Superior temporal gyrus (tissue), 1 donor: Measurements from ENCODE around the gene JAZF1.
A peak's percentile ranks its signal among the peaks of the same experiment; 100 is the strongest.

Experiments used
- DNase-seq: peaks from one replicate; pipeline ENCODE4 v3.0.0-alpha.2; 2016; ENCODE audit errors: extremely low spot score

JAZF1 gene

DNA sequence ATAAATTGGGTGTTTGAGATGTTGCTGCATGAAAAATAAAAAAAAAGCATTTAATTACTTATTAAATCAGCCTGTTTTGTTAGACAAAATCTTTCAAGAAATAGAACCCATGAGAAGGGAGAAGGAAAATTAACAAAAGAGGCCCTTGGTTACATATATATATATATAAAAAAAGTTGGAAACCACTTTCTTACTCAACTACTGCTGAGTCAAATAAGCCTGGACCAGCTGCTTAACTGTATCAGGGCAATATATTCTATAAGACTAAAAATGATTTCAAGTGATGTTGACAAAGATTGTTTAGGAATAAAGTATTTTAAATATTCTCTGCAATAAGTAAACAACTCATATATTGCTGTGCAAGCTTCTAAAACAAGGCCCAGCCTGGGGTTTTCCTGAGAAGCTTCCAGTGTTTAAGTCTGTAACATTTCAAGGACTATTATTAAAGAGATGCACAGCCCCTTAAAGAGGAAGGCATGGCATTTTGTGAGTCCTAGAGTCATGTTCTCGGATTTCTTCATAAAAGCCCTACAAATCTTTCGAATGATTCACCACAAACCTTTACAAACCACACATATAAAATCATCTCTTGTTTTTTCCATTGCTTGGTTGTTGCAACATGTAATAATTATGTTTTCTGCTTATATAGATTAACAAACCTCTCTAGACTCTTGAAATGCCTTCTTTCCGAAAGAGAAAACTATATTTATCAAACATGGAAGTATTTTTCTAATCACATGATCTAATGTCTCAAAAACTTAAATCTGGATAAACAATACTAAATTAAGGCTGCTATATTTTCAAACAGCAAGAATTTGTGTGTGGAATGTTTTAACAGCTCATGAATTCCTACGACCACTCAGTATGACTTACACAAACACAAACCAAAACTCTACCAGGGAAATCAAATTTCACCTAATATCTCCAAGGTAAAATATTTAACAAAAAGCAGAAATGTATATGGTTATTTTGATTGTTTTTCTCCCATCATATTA lies 14.3 kb downstream of the JAZF1 start:
- no peak for DNase-seq

DNA sequence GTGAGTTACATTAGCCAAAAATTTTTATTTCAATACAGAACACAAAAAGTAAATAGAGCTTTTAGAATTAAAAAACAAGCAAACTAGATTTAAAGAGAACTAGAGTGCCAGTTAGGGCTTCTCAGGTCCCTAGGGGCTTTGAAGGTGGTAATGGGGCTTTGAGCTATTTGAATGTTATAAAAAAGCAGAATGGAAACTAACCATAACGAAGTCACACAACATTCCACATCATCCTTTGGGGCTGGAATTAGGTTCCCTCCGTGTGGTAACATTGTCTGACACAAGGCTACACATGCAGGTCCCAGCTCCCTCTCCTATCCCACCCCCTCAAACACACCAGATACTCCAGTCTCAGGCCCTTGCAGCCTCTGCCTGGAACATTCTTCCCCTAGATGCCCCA lies 15.3 kb downstream of the JAZF1 start:
- DNase-seq, result no peak

DNA sequence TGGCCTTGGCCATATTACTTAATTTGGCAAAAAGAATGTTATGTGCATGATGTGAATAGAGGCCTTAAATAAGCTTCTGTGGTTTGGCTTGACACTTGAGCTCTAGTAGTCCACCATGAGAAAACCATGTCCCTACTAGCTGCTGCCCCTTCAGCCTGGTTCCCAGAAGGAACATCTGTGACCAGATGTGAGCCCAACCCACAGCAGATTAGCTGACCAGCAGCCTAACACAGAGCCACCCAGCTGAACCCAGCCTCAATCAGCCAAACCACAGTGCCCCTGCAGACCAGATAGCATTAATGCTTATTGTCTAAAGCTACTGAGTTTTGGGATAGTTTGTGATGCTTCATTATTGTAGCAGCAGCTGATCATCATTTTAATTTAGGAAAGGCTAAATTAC lies 16.6 kb downstream of the JAZF1 start:
- DNase-seq, result no peak

DNA sequence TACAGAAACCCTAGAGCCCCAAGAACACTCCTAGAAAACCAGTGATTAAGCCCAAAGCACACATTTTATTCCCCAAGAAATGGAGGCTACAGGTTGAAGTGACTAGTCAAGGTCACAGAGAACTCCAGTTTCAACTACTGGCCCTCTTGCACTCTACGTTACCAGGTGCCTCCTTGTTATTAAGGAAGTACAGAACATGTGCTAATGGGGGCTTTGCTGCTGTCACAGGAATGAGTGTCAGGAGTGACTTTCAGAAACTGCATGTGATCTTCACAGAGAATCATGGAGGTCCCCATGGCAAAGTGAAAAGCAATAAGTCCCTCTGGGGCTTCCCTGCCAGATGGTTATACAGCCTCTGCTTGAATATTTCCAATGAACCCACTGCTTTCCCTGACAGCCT lies 19.3 kb downstream of the JAZF1 start:
- no peak for DNase-seq

DNA sequence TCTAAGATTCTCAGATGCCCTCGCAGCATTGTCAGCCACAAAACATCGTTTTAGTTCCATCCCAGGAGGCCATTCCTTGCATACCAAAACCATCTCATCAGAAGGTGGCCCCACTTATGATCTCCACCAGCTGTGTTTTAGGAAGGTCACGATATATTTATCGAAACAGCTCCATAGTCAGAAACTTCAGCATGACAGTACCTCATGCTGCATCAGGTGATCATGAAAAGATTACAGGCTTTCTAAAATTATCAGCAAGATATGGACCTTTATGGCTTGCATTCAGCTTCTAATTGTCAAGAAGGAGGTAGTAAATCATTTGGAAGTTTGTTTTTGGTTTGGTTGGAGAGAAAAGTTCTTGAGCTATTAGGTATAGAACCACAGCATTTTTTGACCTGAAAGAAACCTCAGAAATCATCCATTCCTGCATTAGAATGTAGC lies 20.0 kb downstream of the JAZF1 start:
- DNase-seq, result no peak

DNA sequence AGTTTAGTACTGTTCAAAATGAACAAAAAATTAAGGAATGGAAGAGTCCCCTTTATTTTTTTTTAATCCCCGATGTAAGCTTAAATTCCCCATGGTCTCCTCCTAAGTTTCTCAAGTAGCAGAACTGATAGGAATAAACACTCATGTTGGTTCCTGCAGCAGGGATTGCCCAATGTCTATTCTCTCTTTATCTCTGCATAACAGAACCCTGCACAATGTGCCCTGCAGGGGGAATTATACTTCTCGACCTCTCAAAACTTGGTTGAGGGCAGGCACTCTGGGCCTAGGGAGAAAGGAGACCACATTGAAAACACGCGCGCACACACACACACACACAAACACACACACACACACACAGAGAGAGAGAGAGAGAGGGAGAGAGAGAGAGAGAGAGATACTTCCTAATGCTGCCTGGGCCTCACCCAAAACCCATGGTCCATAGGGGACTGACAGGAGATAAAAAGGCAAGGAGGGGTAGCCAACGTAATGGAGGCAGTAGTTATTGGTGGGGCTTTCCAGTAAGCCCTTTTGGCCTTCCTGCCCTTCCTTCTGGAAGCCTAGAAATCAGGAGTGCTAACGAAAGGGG lies 22.7 kb downstream of the JAZF1 start:
- no peak for DNase-seq

DNA sequence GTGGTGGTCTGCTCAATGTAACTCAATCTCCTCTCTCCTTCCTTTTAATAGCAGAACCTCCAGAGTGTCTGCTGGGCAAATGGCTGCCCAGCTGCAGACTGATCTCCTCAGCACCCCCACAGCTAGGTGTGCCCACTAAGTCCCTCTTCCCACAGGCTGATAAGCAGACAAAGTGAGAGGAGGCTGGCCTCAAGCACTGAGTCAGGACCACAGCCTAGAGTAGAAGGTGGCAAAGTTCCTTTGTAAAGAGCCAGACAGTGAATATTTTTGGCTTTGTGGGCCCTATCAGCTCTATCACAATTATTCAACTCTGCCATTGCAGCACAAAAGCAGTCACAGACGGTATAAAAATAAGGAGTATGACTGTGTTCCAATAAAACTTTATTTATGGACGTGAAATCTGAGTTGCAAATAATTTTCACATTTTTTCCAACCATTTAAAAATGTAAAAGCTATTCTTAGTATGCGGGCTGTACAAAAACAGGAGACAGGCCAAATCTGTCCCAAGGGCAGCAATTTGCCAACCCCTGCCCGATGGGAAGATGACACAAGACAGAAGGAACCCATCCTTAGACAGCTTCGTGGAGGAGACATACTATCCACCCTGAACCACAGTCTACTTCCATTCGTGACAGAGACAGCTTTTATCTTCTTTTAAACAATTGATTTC lies 23.4 kb downstream of the JAZF1 start:
- DNase-seq, result no peak

DNA sequence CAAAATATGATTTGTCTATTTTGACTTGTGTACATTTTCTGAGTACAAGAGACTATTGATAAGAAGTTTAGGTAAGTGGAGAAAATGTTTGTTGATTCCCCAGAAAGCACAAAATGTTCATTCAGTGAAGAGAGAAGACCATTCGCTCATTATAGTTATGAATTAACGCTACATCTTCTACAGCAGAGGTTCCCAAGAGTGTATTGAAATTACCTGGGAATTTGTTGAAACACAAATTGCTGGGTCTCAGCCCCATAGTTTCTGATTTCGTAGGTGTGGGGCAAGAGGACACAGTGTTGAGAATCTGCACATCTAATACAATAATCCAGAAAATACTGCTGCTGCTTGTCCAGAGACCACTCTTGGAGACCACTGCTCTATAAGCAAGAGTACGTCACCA lies 24.2 kb downstream of the JAZF1 start:
- no peak for DNase-seq

DNA sequence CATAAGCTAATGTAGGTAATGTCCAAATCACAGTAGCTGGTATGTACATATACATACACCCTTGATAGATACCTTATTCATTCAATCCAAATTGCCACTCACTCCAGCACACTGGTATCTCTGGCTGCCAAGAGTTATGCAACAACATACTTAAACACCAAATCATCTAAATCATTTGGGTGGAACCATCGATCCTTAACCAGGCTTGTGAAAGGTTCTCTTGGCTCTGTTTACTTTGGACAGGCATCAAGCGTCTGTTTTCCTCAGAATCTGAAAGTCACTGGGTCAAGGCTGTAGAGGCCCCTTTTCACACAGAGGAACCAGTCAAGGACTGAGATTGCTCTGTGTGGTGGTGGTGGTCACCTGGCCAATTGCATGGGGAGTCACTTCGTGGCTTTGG lies 24.6 kb downstream of the JAZF1 start:
- no peak for DNase-seq

DNA sequence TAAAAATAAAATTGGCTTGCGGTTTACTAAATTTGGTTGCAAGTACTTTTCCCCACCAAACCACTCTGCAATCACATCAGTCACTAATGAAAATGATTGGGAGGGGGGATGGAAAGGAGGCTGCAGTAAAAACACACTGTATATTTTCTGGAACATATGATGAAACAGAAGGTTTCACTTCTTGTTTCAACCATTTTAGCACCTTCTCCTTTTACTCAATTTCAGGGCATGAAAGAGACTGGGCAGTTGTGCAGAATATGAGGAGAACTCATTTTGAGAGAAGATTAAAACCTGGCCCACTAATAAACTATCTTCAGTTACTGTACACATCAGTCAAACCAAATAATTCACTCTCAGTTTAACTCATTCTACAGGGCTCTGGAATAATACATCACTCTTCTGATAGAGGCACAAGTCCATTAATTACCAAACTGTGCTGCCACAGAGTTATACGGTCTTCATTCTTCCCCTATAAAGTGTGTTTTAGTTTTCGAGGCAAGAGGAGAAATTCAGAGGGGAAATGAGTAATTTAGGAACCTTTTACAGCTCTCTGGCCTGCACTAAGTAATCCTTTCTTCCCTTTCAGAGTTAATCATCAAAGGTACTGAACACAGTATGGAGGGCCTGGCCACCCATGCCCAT lies 25.5 kb downstream of the JAZF1 start:
- DNase-seq, result no peak

DNA sequence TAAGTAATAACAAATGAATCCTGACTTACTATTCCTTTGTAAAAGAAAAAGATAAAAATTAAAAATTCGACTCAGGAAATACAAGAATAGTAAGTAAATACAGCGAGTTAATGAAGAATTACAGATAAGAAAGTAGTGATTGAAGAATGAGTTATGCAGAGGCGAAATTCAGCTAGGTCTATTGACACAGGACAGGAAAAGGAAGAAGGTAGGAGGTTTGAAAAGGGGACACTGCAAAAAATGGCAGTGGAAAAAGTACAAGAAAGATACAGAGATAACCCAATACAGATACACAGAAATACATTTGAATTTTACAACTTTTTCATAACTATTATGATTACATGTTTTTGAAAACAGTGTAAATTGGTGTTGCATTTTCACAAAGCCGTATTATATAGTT lies 28.0 kb downstream of the JAZF1 start:
- no peak for DNase-seq

DNA sequence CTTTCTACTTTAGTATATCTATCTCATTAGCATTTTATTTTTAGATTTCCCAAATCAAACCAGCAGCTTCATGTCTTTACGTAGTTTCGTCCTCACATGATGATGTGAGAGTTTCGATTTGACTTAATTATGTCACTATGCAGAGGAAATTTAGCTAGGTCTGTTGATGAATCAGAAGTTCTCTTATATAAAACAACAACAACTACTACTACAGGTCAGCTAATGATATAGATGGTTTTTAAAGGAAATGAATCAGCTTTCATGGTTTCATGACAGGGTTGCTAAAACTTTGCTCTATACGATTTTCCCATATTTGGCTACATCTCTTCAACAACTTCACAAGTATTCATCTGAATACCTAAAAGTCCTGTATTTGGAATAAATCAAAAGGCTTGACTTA lies 28.6 kb downstream of the JAZF1 start:
- DNase-seq, result no peak

DNA sequence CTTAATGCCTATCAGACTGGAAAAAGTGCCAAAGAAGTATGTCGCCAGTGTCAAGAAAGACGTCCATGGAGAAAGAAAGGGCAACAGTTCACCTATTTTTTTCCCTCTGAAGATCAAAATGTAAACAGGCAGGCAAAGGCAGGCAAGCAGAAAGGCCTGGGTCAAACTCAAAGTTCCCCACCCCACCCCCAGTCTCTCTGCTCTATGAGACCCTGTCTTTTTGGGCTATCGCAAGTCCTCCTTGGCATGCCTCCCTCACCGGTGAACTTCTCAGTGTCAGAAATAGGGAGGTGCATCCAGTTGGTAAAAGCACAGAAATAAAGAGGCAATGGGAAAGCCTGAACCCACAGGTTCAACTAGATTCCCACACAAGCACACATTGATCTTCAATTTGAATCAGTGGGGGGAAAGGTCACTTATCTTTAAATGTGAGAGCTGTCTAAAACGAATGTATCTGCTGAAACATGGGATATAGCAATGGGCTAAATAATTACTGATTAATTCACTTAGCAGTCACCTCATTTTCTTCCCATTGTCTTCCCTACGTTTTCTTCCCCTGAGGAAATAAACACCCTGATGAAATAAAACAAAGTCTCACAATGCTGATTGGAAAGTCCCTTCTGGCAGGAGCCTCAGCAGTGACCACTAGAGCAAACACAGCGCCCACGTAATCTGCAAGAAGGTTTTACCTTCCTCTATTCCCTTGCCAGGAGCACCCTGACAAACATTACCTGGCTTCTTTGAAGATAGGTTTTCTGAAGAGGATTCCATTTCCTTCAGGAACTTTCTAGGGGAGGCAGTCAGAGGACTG lies 31.1 kb downstream of the JAZF1 start:
- DNase-seq, result no peak

DNA sequence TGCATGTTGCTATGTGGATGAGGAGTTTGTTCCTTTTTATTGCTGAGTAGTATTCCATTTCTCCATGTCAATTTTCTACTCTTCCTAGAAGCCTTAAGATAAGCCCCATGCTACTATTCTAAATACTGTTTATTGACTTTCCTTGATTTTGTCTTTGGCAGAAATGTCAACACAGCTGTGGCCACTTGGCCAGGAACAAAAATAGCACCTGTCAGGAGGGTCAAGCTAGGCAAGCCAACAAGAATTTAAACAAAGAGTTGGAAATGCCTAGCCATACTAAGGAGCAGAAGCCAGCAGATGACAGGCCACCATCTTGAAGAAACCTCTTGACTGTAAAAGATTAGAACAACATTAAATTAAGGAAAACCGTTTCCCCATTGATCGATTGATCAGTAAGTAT lies 34.7 kb downstream of the JAZF1 start:
- DNase-seq, result no peak

DNA sequence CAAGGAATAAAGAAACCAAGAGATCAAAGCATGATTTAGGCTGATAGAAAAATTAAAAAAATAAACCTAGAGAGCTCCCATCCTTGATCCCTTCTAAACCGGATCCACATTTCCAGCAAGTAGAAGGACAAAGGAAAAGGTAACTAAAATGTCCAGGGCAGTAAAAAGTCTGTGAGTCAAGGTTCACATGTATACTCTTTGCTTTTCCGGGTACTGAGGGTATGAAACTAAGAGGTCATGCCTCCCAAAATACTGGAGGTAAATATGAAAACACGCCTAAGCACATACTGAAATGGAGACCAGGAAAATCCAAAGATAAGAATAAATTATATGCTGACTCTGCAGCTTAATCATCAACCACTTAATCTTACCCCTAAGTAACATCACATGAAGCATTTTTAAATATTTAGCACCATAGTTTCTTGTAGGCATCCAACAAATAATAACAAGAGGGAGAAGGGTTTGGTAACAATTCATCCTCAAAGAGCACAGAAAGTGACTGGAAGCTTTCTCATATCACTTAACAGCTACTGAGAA lies 35.4 kb downstream of the JAZF1 start:
- no peak for DNase-seq

DNA sequence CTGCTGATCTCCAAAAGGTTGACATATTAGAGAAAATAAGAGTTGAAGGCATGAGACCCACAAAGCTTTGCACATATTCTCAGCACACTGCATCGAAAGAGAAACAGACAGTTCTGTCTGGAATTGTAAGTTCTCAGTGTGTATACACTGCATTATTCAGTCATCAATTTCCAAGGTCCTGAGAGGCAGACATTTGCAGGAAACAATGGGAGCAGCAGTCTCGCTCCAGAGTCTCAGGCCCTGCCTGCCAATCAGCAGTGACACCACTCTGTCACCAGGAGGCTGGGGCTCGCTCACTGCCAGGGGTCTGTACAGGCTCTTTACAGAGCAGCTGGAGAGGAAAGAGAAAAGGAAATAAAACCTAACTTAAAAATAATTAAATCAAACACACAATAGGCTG lies 36.3 kb downstream of the JAZF1 start:
- DNase-seq, result peak; percentile 74

DNA sequence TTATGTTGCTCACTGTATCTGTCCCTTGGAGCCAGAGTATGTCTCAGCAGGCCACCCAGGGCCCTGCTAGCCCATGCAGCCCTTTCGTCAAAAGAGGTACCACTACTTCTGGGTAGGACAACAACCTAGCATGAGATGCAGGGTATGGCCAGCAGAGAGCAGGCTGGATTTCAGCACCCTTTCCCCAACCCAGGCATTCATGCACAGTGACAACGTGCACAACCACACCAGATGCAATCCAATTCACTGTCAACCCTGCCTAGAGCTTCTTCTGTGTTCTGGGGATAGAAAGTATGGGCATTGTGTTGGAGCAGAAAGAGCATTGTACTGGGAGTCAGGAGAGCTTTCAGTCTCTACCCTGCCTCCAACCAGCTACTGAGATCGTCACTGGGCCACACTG lies 37.9 kb downstream of the JAZF1 start:
- peak; percentile 84 for DNase-seq

DNA sequence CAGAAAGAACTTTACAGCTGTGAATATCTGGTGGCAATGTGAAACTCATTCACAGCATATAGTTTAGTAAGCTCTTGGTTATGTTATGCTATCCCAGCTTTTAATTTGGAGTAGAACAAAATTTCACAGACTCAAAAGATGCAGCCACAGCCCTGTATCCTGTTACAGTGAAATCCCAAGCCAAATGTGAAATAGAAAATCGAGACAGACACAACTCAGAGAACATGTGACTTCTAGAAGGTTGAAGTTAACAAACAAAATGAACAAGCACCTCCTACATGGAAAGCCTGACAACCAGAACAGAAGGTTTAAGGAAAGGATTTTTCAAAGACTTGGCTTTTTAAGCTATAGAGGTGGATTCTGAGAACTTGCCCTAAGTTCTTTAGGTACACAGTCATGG lies 39.6 kb downstream of the JAZF1 start:
- DNase-seq, result no peak

DNA sequence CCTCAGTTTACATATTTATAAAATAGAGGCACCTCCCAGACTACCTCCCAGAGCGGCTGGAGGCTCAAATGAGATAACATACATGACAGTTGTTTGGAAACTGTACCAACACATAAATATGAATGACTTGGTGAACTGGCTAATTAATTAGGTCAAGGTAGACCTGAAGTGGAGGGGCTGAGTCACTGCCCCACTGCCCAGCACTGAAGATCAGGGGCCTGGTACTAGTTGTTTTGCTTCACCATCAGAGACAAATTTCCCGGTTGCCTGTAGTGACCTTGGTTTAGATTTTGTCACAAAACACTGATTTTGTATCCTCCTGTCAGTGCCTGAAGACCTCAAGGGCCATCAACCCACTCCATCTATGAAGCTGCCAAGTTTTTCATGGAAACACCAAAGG lies 41.8 kb downstream of the JAZF1 start:
- DNase-seq, result no peak

DNA sequence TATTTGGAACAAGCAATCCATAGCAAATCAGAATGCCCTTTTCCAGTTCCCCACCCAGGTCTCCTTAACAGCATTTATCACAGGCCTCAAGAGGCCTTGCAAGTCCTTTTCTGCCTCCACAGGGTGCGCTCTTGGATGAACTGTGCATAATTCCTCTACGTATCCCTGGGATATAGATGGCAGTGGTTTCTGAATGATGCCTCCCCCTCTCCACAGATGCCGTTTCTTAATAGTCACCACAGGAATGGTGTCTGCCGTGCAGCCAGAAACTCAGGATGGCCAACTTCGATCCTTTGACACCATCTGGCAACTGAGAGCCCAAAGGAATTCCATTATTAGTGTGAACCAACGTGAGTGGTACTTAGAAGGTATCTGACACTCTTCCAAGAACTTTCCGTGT lies 43.1 kb downstream of the JAZF1 start:
- no peak for DNase-seq

DNA sequence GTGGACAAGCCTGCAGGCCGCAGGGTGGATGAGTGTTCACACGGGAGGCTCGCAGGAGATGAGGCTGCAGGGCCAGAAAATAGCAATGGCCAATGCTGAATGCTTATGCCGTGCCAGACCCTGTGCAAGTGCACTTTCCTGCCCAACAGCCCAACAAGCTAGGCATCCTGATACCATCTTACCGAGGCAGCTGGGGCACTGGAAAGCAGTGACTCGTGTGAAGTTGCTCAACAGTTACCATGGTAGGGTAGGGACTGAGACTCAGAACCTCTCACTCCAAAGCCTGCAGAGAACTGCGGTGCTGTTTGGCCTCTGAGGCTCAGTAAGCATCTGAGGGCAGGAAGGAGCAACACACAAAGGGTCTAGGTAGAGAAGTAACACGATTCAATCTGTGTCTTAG lies 43.7 kb downstream of the JAZF1 start:
- no peak for DNase-seq
